C4-2B (cell line): ENCODE measurements around the gene TBC1D22B.

Experiments
- CTCF ChIP-seq: fragments of 450-650 bp; conservative IDR thresholded peaks from 2 replicates; pipeline ENCODE4 v1.5.1; 2017; ENCODE audit warnings: mild to moderate bottlenecking
- ZFX ChIP-seq: fragments of 450-650 bp; IDR thresholded peaks from 2 replicates; pipeline ENCODE4 v1.6.1; 2017

- TF ChIP-seq CTCF (no peak), ZFX (no peak)
Measured at GRCh38 chr6:37275350-37275749, 17.8 kb downstream of the TBC1D22B start.
